IMR-90 (cell line): ENCODE data around the gene RPS15. TPM values are rescaled to one million over a fixed set of nuclear protein-coding genes. Genes with fewer than 3 reads are reported as not detected.
A peak's percentile ranks its signal among the peaks of the same experiment; 100 is the strongest.

Source experiments
- ATAC-seq: fragments of 200-7000 bp; cut with Tn5 transposase; 2 replicates; pipeline ENCODE4 v1.9.1; 2020; ENCODE audit warnings: low read depth, mild to moderate bottlenecking, moderate library complexity
- BruUV-seq: library from RNA; stranded (reverse); fragments of 400-500 nt; replicated peaks from 2 replicates; lab custom pipeline; 2021; lab: Mats Ljungman, UMichigan
- CTCF ChIA-PET: fragments of 300-600 bp; formaldehyde crosslinking; extraction: SDS; loops from one replicate; lab custom pipeline; 2021; ENCODE audit warnings: antibody characterized with exemption; lab: Yijun Ruan, JAX
- POLR2A ChIA-PET: fragments of 300-600 bp; sonication (Branson Sonifier 250); formaldehyde crosslinking; loops from one replicate; lab custom pipeline; 2022; ENCODE audit warnings: antibody characterized with exemption; ENCODE audit not compliant: unreplicated experiment; lab: Charles Lee
- DNase-seq: peaks from one replicate; pipeline ENCODE4 v3.0.0; 2013
- H2AFZ ChIP-seq: replicated peaks from 2 replicates; pipeline ENCODE3; 2013; ENCODE audit warnings: low read length, mild to moderate bottlenecking; ENCODE audit not compliant: poor library complexity
- H2AK5ac ChIP-seq: 2 replicates; pipeline ENCODE4 v1.6.1; 2013; ENCODE audit warnings: low read depth, low read length, inconsistent platforms
- H2AK9ac ChIP-seq: replicated peaks from 2 replicates; pipeline ENCODE3; 2013; ENCODE audit warnings: mild to moderate bottlenecking, low read depth, low read length, moderate library complexity; ENCODE audit not compliant: poor library complexity
- H2BK120ac ChIP-seq: 2 replicates; pipeline ENCODE4 v1.6.1; 2013; ENCODE audit warnings: low read depth, low read length, inconsistent platforms
- H2BK15ac ChIP-seq: 3 replicates; pipeline ENCODE4 v1.6.1; 2013; ENCODE audit warnings: low read depth, low read length, inconsistent platforms
- H2BK20ac ChIP-seq: 2 replicates; pipeline ENCODE4 v1.6.1; 2013; ENCODE audit warnings: low read depth, mild to moderate bottlenecking, inconsistent platforms, low read length, moderate library complexity
- H2BK5ac ChIP-seq: 2 replicates; pipeline ENCODE4 v1.6.1; 2013; ENCODE audit warnings: mild to moderate bottlenecking, low read depth, low read length, inconsistent platforms; ENCODE audit not compliant: poor library complexity, severe bottlenecking
- H3K14ac ChIP-seq: replicated peaks from 2 replicates; pipeline ENCODE4 v1.6.1; 2013; ENCODE audit warnings: low read depth, low read length, inconsistent platforms
- H3K18ac ChIP-seq: 2 replicates; pipeline ENCODE4 v1.6.1; 2013; ENCODE audit warnings: low read depth, low read length, control low read depth
- H3K23ac ChIP-seq: 2 replicates; pipeline ENCODE4 v1.6.1; 2013; ENCODE audit warnings: low read depth, low read length, inconsistent platforms
- H3K27ac ChIP-seq: 2 replicates; pipeline ENCODE4 v1.5.1; 2013; ENCODE audit warnings: mild to moderate bottlenecking, control low read depth, low read length; ENCODE audit not compliant: insufficient read depth
- H3K27me3 ChIP-seq: 2 replicates; pipeline ENCODE4 v1.6.1; 2013; ENCODE audit warnings: low read length; ENCODE audit not compliant: control insufficient read depth, insufficient read depth
- H3K36me3 ChIP-seq: 2 replicates; pipeline ENCODE4 v1.6.1; 2013; ENCODE audit warnings: low read length, mixed read lengths; ENCODE audit not compliant: control insufficient read depth, insufficient read depth
- H3K4ac ChIP-seq: 2 replicates; pipeline ENCODE4 v1.6.1; 2013; ENCODE audit warnings: low read depth, low read length, inconsistent platforms
- H3K4me1 ChIP-seq: 2 replicates; pipeline ENCODE4 v1.6.1; 2013; ENCODE audit warnings: low read length, mixed read lengths; ENCODE audit not compliant: control insufficient read depth, insufficient read depth
- H3K4me2 ChIP-seq: 2 replicates; pipeline ENCODE4 v1.6.1; 2013; ENCODE audit warnings: low read depth, mild to moderate bottlenecking, control low read depth, low read length, moderate library complexity
- H3K4me3 ChIP-seq: 2 replicates; pipeline ENCODE4 v1.5.1; 2013; ENCODE audit warnings: low read depth, mild to moderate bottlenecking, control low read depth, low read length, moderate library complexity; ENCODE audit not compliant: insufficient read depth
- H3K56ac ChIP-seq: 2 replicates; pipeline ENCODE4 v1.6.1; 2013; ENCODE audit warnings: low read length, inconsistent platforms; ENCODE audit not compliant: insufficient read depth; ENCODE audit errors: extremely low read depth
- H3K79me1 ChIP-seq, 2 experiments: 2 replicates each; pipeline ENCODE4 v1.6.1; 2013; ENCODE audit warnings: low read length in 2 of 2, inconsistent platforms in 1 of 2, low read depth in 1 of 2
- H3K9ac ChIP-seq: 2 replicates; pipeline ENCODE4 v1.6.1; 2013; ENCODE audit warnings: low read depth, low read length, control low read depth
- H3K9me1 ChIP-seq: 2 replicates; pipeline ENCODE4 v1.6.1; 2013; ENCODE audit warnings: low read length, inconsistent platforms; ENCODE audit not compliant: insufficient read depth
- H3K9me3 ChIP-seq: 2 replicates; pipeline ENCODE4 v1.6.1; 2013; ENCODE audit warnings: low read length; ENCODE audit not compliant: control insufficient read depth, insufficient read depth
- H4K20me1 ChIP-seq: 2 replicates; pipeline ENCODE4 v1.6.1; 2013; ENCODE audit warnings: low read length, inconsistent platforms; ENCODE audit not compliant: insufficient read depth
- H4K5ac ChIP-seq: 2 replicates; pipeline ENCODE4 v1.6.1; 2013; ENCODE audit warnings: mild to moderate bottlenecking, low read depth, low read length, control low read depth
- H4K8ac ChIP-seq, 2 experiments: 2 replicates each; pipeline ENCODE4 v1.6.1; 2013; ENCODE audit warnings: low read depth in 2 of 2, low read length in 2 of 2, control low read depth in 1 of 2, inconsistent platforms in 1 of 2
- H4K91ac ChIP-seq: 2 replicates; pipeline ENCODE4 v1.6.1; 2013; ENCODE audit warnings: low read depth, low read length, inconsistent platforms; ENCODE audit not compliant: insufficient read depth
- BHLHE40 ChIP-seq: fragments of 150-350 bp; IDR thresholded peaks from 2 replicates; pipeline ENCODE4 v1.6.1; 2016; ENCODE audit warnings: mild to moderate bottlenecking, low read depth, low read length
- CEBPB ChIP-seq: IDR thresholded peaks from 2 replicates; pipeline ENCODE4 v1.6.1; 2012; ENCODE audit warnings: low read depth, low read length, improper control_type of control experiment
- CHD1 ChIP-seq: IDR thresholded peaks from 2 replicates; pipeline ENCODE4 v1.6.1; 2012; ENCODE audit warnings: low read depth, low read length, improper control_type of control experiment
- CTCF ChIP-seq: conservative IDR thresholded peaks from 2 replicates; pipeline ENCODE4 v1.5.1; 2012; ENCODE audit warnings: mild to moderate bottlenecking, low read depth, low read length, improper control_type of control experiment
- FOS ChIP-seq: fragments of 150-350 bp; IDR thresholded peaks from 2 replicates; pipeline ENCODE4 v1.6.1; 2016; ENCODE audit warnings: low read depth, low read length
- MAFK ChIP-seq: IDR thresholded peaks from 2 replicates; pipeline ENCODE4 v1.6.1; 2012; ENCODE audit warnings: low read depth, low read length, improper control_type of control experiment
- MAZ ChIP-seq: IDR thresholded peaks from 2 replicates; pipeline ENCODE4 v1.6.1; 2012; ENCODE audit warnings: low read depth, mild to moderate bottlenecking, low read length, improper control_type of control experiment, moderate library complexity, borderline replicate concordance
- MXI1 ChIP-seq: IDR thresholded peaks from 2 replicates; pipeline ENCODE4 v1.6.1; 2012; ENCODE audit warnings: low read depth, mild to moderate bottlenecking, low read length, moderate library complexity, borderline replicate concordance
- NFE2L2 ChIP-seq: fragments of 150-350 bp; IDR thresholded peaks from 2 replicates; pipeline ENCODE4 v1.6.1; 2016; ENCODE audit warnings: low read depth, mild to moderate bottlenecking, low read length
- POLR2A ChIP-seq: IDR thresholded peaks from 2 replicates; pipeline ENCODE4 v1.6.1; 2012; ENCODE audit warnings: mild to moderate bottlenecking, low read depth, low read length
- RAD21 ChIP-seq: IDR thresholded peaks from 2 replicates; pipeline ENCODE4 v1.6.1; 2012; ENCODE audit warnings: low read length, improper control_type of control experiment
- RCOR1 ChIP-seq: IDR thresholded peaks from 2 replicates; pipeline ENCODE4 v1.6.1; 2012; ENCODE audit warnings: mild to moderate bottlenecking, low read length, improper control_type of control experiment; ENCODE audit not compliant: insufficient replicate concordance
- RFX5 ChIP-seq: IDR thresholded peaks from 2 replicates; pipeline ENCODE4 v1.8.0; 2012; ENCODE audit warnings: low read depth, mild to moderate bottlenecking, low read length, moderate library complexity
- SMC3 ChIP-seq: fragments of 150-350 bp; IDR thresholded peaks from 2 replicates; pipeline ENCODE4 v1.6.1; 2016; ENCODE audit warnings: low read depth, mild to moderate bottlenecking, antibody characterized with exemption, low read length, moderate library complexity
- WGBS, 2 experiments: methylation state at CpG; one replicate each; pipeline versions ENCODE4 v1.1.5 to v1.1.7; 2013; ENCODE audit warnings: missing lambda C conversion rate in 2 of 2; ENCODE audit not compliant: insufficient read length in 1 of 2; ENCODE audit errors: extremely low coverage in 2 of 2; 5-methylcytosine and 5-hydroxymethylcytosine counted together
- dilution Hi-C: fragments of 300-500 bp; cut with HindIII; formaldehyde crosslinking; loops from one replicate; pipeline ENCODE4 v1.14.3; 2018; ENCODE audit warnings: low sequenced_read_pairs; ENCODE audit not compliant: unreplicated experiment
- in situ Hi-C: fragments of 300-500 bp; cut with MboI; formaldehyde crosslinking; loops from 3 replicates; pipeline ENCODE4 v1.14.3; 2019; ENCODE audit warnings: low sequenced_read_pairs, inconsistent platforms, mixed read lengths
- intact Hi-C: fragments of 100-400 bp; cut with micrococcal nuclease; formaldehyde crosslinking; loops from 2 replicates; pipeline ENCODE4 v1.10.0; 2022
- polyA plus RNA-seq, 3 experiments: library from polyadenylated mRNA; depleted of rRNA; stranded (reverse); fragments of >200 nt; gene quantifications; 2 replicates each; pipeline ENCODE4 v1.2.3, GENCODE V29; 2012; ENCODE audit warnings: low replicate concordance in 1 of 3
- total RNA-seq: library from RNA; depleted of rRNA; stranded (reverse); fragments of >200 nt; gene quantifications from 2 replicates; pipeline ENCODE4 v1.2.3, GENCODE V29; 2012
- TF ChIP-seq, protein P1 (sequence below): fragments of 150-350 bp; IDR thresholded peaks from 2 replicates; pipeline ENCODE4 v1.6.1; 2016; ENCODE audit warnings: low read depth, mild to moderate bottlenecking, low read length, moderate library complexity, borderline replicate concordance
- TF ChIP-seq, protein P2 (sequence below): fragments of 150-350 bp; IDR thresholded peaks from 2 replicates; pipeline ENCODE4 v1.6.1; 2017; ENCODE audit warnings: mild to moderate bottlenecking, antibody characterized with exemption, low read length, low read depth

The RPS15 gene
- total and polyA plus RNA-seq, 2 of the 4 experiments (the other 2 are of a cell fraction) = 1,179 to 1,855 TPM

- ChIA-PET CTCF (no interaction called here), POLR2A (no interaction called here)
Observed at GRCh38 chr19:1396019-1396767, 42.0 kb upstream of the RPS15 start.

More at GRCh38 chr19:1396019-1396767, 42.0 kb upstream of the RPS15 start:
- H3K27ac ChIP-seq = no peak overlapping the region
- peaks cover 12% of the 10 kb centered on the region for H3K36me3 ChIP-seq
- H3K79me1 ChIP-seq = peaks cover 0 to 10% of the 10 kb centered on the region in 2 experiments; a peak in 3 of 4 replicates
- no peak overlapping the region for H3K4me2 ChIP-seq
- no peaks in the 10 kb centered on the region for H4K20me1 ChIP-seq
- WGBS, 2 experiments = 61% methylated on average over 6 of the region's 25 CpGs; no CpG with 5 or more reads in 1 of the 2 experiments
- H2BK120ac ChIP-seq = no peak overlapping the region
- in situ Hi-C loops (no loop called here), dilution Hi-C loops (no loop called here), intact Hi-C loops (no loop called here)
- peak overlapping the region; percentile 63 for H2AFZ ChIP-seq
- no peak overlapping the region for H2BK5ac ChIP-seq
- BruUV-seq = no TSS peak
- no peak overlapping the region for H3K14ac ChIP-seq
- H3K56ac ChIP-seq = no peak overlapping the region
- TF ChIP-seq BHLHE40 (no peak), MAZ (no peak), NFE2L2 (no peak), POLR2A (no peak), CHD1 (no peak), SMC3 (no peak), MXI1 (no peak), RFX5 (no peak), CTCF (no peak), RAD21 (no peak), RCOR1 (no peak), CEBPB (no peak), FOS (no peak), MAFK (no peak)
- TF ChIP-seq, protein P1, sequence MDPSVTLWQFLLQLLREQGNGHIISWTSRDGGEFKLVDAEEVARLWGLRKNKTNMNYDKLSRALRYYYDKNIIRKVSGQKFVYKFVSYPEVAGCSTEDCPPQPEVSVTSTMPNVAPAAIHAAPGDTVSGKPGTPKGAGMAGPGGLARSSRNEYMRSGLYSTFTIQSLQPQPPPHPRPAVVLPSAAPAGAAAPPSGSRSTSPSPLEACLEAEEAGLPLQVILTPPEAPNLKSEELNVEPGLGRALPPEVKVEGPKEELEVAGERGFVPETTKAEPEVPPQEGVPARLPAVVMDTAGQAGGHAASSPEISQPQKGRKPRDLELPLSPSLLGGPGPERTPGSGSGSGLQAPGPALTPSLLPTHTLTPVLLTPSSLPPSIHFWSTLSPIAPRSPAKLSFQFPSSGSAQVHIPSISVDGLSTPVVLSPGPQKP = no peak
- TF ChIP-seq, protein P2, sequence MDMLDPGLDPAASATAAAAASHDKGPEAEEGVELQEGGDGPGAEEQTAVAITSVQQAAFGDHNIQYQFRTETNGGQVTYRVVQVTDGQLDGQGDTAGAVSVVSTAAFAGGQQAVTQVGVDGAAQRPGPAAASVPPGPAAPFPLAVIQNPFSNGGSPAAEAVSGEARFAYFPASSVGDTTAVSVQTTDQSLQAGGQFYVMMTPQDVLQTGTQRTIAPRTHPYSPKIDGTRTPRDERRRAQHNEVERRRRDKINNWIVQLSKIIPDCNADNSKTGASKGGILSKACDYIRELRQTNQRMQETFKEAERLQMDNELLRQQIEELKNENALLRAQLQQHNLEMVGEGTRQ = no peak
- ATAC-seq (no peak), DNase-seq (no peak)
- no peak overlapping the region for H4K8ac ChIP-seq
- H4K5ac ChIP-seq = no peak overlapping the region
- H3K9me3 ChIP-seq = no peaks in the 10 kb centered on the region
- no peak overlapping the region for H2AK5ac ChIP-seq
- H3K9ac ChIP-seq = no peak overlapping the region
- H2BK15ac ChIP-seq = no peak overlapping the region
- H4K91ac ChIP-seq = no peak overlapping the region
- peak overlapping the region; percentile 15 for H2AK9ac ChIP-seq
- H3K23ac ChIP-seq = no peak overlapping the region
- H3K18ac ChIP-seq = no peak overlapping the region
- H3K9me1 ChIP-seq = no peaks in the 10 kb centered on the region
- peaks cover 4% of the 10 kb centered on the region for H3K4me1 ChIP-seq
- no peak overlapping the region for H3K4me3 ChIP-seq
- H3K4ac ChIP-seq = no peak overlapping the region
- H3K27me3 ChIP-seq = no peaks in the 10 kb centered on the region
- no peak overlapping the region for H2BK20ac ChIP-seq
